OCI-LY3 (cell line): Measurements from ENCODE around the gene ANXA1.

Experiments used
- H2AFZ ChIP-seq: fragments of 200-600, 300-600 bp; shearing (Covaris generic); 2 replicates; pipeline ENCODE4 v1.6.0; 2014; ENCODE audit warnings: antibody characterized with exemption, low read depth, low read length
- H3K27ac ChIP-seq: fragments of 200-600, 300-600 bp; sonication (generic); 2 replicates; pipeline ENCODE4 v1.5.1; 2014; ENCODE audit warnings: mild to moderate bottlenecking, low read length, moderate library complexity, mixed read lengths
- H3K27me3 ChIP-seq: fragments of 200-600, 300-600 bp; sonication (generic); 2 replicates; pipeline ENCODE4 v1.6.1; 2014; ENCODE audit warnings: low read depth, low read length, mixed read lengths
- H3K36me3 ChIP-seq: fragments of 200-600, 300-600 bp; sonication (generic); replicated peaks from 2 replicates; pipeline ENCODE3; 2014; ENCODE audit warnings: low read depth, low read length, mixed read lengths
- H3K4me1 ChIP-seq: fragments of 300-600, 200-600 bp; sonication (generic); 2 replicates; pipeline ENCODE4 v1.6.1; 2014; ENCODE audit warnings: low read length, mixed read lengths
- H3K4me2 ChIP-seq: fragments of 200-600, 300-600 bp; sonication (generic); 2 replicates; pipeline ENCODE4 v1.6.1; 2014; ENCODE audit warnings: low read length, mixed read lengths
- H3K4me3 ChIP-seq: fragments of 300-600, 200-600 bp; sonication (generic); 2 replicates; pipeline ENCODE4 v1.5.1; 2014; ENCODE audit warnings: antibody characterized with exemption, mild to moderate bottlenecking, low read length, moderate library complexity
- H3K79me2 ChIP-seq: fragments of 300-600, 200-600 bp; shearing (Covaris generic); 2 replicates; pipeline ENCODE4 v1.6.1; 2014; ENCODE audit warnings: mild to moderate bottlenecking, low read length, mixed read lengths
- H3K9ac ChIP-seq: fragments of 300-600, 200-600 bp; shearing (Covaris generic); 2 replicates; pipeline ENCODE4 v1.6.0; 2014; ENCODE audit warnings: mild to moderate bottlenecking, low read length, moderate library complexity
- H3K9me3 ChIP-seq: fragments of 200-600, 300-600 bp; shearing (Covaris generic); 2 replicates; pipeline ENCODE4 v1.6.1; 2014; ENCODE audit warnings: low read length, mixed read lengths; ENCODE audit not compliant: insufficient read depth
- H4K20me1 ChIP-seq: fragments of 200-600, 300-600 bp; sonication (generic); 2 replicates; pipeline ENCODE4 v1.6.1; 2016; ENCODE audit warnings: low read length, mixed read lengths; ENCODE audit not compliant: insufficient read depth
- CTCF ChIP-seq: fragments of 200-600, 300-600 bp; sonication (generic); IDR thresholded peaks from 2 replicates; pipeline ENCODE4 v1.5.1; 2014; ENCODE audit warnings: antibody characterized with exemption, low read length, low read depth
- EZH2phosphoT487 ChIP-seq: fragments of 200-600 bp; shearing (Covaris generic); IDR thresholded peaks from 2 replicates; pipeline ENCODE4 v1.6.1; 2018; ENCODE audit warnings: antibody characterized with exemption, mixed run types, low read depth

The ANXA1 gene

DNA sequence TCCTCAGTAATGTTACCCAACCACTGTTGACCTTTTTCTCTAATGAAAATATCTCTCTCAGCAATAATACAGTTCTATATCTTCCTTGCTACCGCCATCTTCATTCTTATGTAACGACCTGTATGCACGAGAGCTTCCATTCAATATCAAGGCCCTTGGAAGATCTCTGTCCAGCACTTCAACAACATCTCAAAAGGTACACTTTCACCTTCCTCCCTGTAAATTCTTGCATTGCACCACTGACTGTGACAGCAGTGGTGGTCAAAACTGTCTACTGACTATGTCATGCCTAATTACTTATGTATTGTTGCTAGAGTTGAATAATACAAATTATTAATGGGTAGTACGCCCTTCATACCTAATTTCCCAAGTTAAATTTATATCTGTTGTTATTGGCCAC lies 53.3 kb downstream of the ANXA1 start:
- Histone ChIP-seq H3K4me1 (peaks cover 26% of the 10 kb centered on the region), H3K27ac (no peak overlapping the region)
- TF ChIP-seq CTCF, result no peak
- TF ChIP-seq EZH2phosphoT487, result no peak

GRCh38 chr9:73206851-73207250 lies 55.2 kb downstream of the ANXA1 start:
- Histone ChIP-seq H3K36me3 (no peaks in the 10 kb centered on the region), H3K79me2 (no peaks in the 10 kb centered on the region), H2AFZ (no peak overlapping the region), H3K4me1 (peaks cover 18% of the 10 kb centered on the region), H3K27me3 (no peaks in the 10 kb centered on the region), H3K9ac (no peak overlapping the region), H3K4me2 (no peak overlapping the region), H4K20me1 (no peaks in the 10 kb centered on the region), H3K9me3 (no peaks in the 10 kb centered on the region), H3K4me3 (no peak overlapping the region), H3K27ac (no peak overlapping the region)
- TF ChIP-seq CTCF, result no peak
- TF ChIP-seq EZH2phosphoT487, result no peak

More for the DNA sequence above, 53.3 kb downstream of the ANXA1 start:
- Histone ChIP-seq H3K36me3 (no peaks in the 10 kb centered on the region), H3K4me2 (no peak overlapping the region), H3K79me2 (no peaks in the 10 kb centered on the region), H3K9me3 (no peaks in the 10 kb centered on the region), H3K9ac (no peak overlapping the region), H3K27me3 (no peaks in the 10 kb centered on the region), H2AFZ (no peak overlapping the region), H4K20me1 (no peaks in the 10 kb centered on the region), H3K4me3 (no peak overlapping the region)

DNA sequence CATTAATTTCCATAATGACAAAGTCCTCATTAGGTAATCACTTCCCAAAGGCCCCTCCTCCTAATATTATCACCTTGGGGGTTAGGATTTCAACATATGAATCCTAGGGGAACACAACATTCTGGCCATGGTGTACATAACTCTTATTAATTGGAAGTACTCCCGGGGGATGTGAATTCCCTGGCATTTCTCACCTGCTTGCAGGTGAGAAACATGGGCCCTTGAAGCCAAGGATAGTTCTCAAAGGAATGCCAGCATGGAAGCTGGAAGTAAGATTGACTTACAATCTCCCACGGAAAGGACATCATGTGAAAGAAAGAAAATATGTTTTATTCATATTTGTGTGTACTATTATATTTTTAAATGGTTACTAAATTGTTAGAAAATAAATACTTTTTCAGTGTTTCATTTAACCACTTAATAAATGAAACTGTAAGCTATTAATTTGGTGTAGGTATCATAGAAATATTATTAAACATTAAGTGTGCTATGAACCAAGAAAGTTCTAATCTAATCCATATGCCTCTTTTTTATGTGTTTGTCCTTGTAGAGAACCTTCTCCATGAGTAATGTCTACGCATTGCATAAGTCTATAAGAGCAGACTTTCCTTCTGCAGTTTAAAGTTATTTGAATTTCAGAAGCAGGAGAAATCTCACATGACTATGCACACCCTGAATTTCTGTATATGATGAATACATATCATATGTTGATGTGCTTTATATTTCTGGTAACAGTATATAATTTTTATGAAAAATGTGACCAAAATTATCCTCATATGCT lies 59.4 kb downstream of the ANXA1 start:
- Histone ChIP-seq H3K27ac (no peak overlapping the region), H3K4me1 (peaks cover 7% of the 10 kb centered on the region), H3K36me3 (no peaks in the 10 kb centered on the region), H3K27me3 (no peaks in the 10 kb centered on the region), H3K4me2 (no peak overlapping the region), H3K9me3 (no peaks in the 10 kb centered on the region), H3K79me2 (no peaks in the 10 kb centered on the region), H3K4me3 (no peak overlapping the region), H3K9ac (no peak overlapping the region), H2AFZ (no peak overlapping the region), H4K20me1 (no peaks in the 10 kb centered on the region)
- TF ChIP-seq EZH2phosphoT487, result no peak
- no peak for TF ChIP-seq CTCF

- Histone ChIP-seq H3K4me3 (no peak overlapping the region), H3K9ac (no peak overlapping the region), H4K20me1 (no peaks in the 10 kb centered on the region), H3K27me3 (no peaks in the 10 kb centered on the region), H3K4me1 (no peaks in the 10 kb centered on the region; the same call in 1 of the 2 replicates), H3K79me2 (no peaks in the 10 kb centered on the region), H3K9me3 (no peaks in the 10 kb centered on the region), H3K36me3 (no peaks in the 10 kb centered on the region), H2AFZ (no peak overlapping the region), H3K4me2 (no peak overlapping the region), H3K27ac (no peak overlapping the region)
- no peak for TF ChIP-seq CTCF
- no peak for TF ChIP-seq EZH2phosphoT487
Observed at GRCh38 chr9:73213300-73213699, 61.6 kb downstream of the ANXA1 start.
